Measurements from ENCODE around the gene TLDC2. TPM values are rescaled to one million over a fixed set of nuclear protein-coding genes. Genes with fewer than 3 reads are reported as not detected.

Gene TLDC2
- total RNA-seq, 1 donor from 2014 or later = not detected

GRCh38 chr20:36917240-36917639, 41.3 kb downstream of the TLDC2 start:
- no peak for DNase-seq
- no peaks in the 10 kb centered on the region for H3K27me3 ChIP-seq (ENCODE audit: low read depth)
- no peak overlapping the region for H3K4me3 ChIP-seq
- intact Hi-C loops (cut with micrococcal nuclease) = no loop called here
- H3K36me3 ChIP-seq = peaks cover 91% of the 10 kb centered on the region
- no peaks in the 10 kb centered on the region for H3K4me1 ChIP-seq
- TF ChIP-seq CTCF (IDR thresholded peaks at IDR 0.05; ENCODE audit: borderline replicate concordance) = no peak
- H3K27ac ChIP-seq (replicated peaks) = no peak overlapping the region
- H3K9me3 ChIP-seq (replicated peaks) = no peaks in the 10 kb centered on the region

DNA sequence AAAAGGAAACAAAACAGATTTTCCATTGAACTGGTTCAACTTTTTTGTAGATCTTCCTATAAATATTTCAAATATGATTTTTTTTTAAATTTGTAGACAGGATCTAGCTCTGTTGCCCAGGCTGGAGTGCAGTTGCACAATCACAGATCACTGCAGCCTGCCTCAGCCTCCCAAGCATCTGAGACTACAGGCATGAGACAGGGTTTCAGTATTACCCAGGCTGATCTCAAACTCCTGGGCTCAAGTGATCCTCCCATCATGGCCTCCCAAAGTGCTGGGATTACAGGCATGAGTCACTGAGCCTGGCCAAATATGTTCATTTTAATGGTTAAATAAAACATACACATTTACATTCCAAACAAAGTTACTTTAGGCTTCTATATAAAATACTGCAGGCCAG, 42.0 kb downstream of the TLDC2 start:
- Histone ChIP-seq H3K27ac (replicated peaks) (no peak overlapping the region), H3K9me3 (replicated peaks) (no peaks in the 10 kb centered on the region), H3K4me1 (no peaks in the 10 kb centered on the region), H3K4me3 (no peak overlapping the region), H3K36me3 (peaks cover 91% of the 10 kb centered on the region), H3K27me3 (ENCODE audit: low read depth) (no peaks in the 10 kb centered on the region)
- TF ChIP-seq CTCF (IDR thresholded peaks at IDR 0.05; ENCODE audit: borderline replicate concordance) = no peak
- no peak for DNase-seq
- intact Hi-C loops (cut with micrococcal nuclease) = no loop called here

DNA sequence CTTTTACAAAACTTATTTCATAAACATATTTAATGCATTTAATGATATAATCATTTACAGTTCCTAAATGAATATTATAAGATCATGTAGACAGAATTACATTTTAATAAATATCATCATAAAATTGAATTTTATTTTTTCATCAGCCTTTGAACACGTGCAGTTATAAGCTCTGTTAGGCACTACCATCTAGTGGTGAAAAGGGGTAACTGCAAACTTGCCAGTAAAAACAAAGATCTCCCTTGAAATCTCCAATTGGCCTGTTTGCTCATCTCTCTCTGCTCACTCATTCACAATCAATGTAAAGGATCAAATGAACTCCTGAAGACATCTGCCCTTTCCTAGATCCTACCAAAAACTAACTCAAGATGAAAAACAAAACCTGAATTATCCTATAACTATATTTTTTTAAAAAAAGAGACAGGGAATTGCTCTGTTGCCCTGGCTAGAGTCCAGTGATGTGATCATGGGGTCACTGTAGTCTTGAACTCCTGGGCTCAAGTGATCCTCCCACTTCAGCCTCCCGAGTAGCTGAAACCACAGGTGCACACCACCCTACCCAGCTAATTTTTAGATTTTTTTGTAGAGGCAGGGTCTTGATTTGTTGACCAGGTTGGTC, 43.9 kb downstream of the TLDC2 start:
- Histone ChIP-seq H3K27ac (replicated peaks) (no peak overlapping the region), H3K36me3 (peaks cover 88% of the 10 kb centered on the region), H3K4me3 (no peak overlapping the region), H3K4me1 (no peaks in the 10 kb centered on the region), H3K27me3 (ENCODE audit: low read depth) (no peaks in the 10 kb centered on the region), H3K9me3 (replicated peaks) (no peaks in the 10 kb centered on the region)
- intact Hi-C loops (cut with micrococcal nuclease) = no loop called here
- TF ChIP-seq CTCF (IDR thresholded peaks at IDR 0.05; ENCODE audit: borderline replicate concordance) = peak; percentile 91
- DNase-seq = no peak

DNA sequence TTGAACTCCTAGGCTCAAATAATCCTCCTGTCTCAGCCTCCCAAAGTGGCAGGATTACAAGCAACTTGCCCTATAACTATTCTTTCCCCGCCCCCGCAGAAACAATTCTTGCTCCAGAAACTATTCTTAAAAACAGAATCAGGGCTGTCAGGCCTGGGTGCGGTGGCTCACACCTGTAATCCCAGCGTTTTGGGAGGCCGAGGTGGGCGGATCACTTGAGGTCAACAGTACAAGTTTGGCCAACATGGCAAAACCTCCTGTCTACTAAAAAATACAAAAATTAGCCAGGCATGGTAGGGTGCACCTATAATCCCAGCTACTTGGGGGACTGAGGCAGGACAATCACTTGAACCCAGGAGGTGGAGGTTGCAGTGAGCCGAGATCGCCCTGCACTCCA, 44.4 kb downstream of the TLDC2 start:
- Histone ChIP-seq H3K36me3 (peaks cover 88% of the 10 kb centered on the region), H3K4me3 (no peak overlapping the region), H3K9me3 (replicated peaks) (no peaks in the 10 kb centered on the region), H3K27ac (replicated peaks) (no peak overlapping the region), H3K27me3 (ENCODE audit: low read depth) (no peaks in the 10 kb centered on the region), H3K4me1 (no peaks in the 10 kb centered on the region)
- TF ChIP-seq CTCF (IDR thresholded peaks at IDR 0.05; ENCODE audit: borderline replicate concordance) = no peak
- DNase-seq = no peak
- intact Hi-C loops (cut with micrococcal nuclease) = no loop called here

GRCh38 chr20:36924167-36925045, 48.5 kb downstream of the TLDC2 start:
- TF ChIP-seq CTCF (IDR thresholded peaks at IDR 0.05; ENCODE audit: borderline replicate concordance) = no peak
- no peak overlapping the region for H3K27ac ChIP-seq (replicated peaks)
- no peak overlapping the region for H3K4me3 ChIP-seq
- no peak for DNase-seq
- intact Hi-C loops (cut with micrococcal nuclease) = no loop called here
- peaks cover 88% of the 10 kb centered on the region for H3K36me3 ChIP-seq
- H3K9me3 ChIP-seq (replicated peaks) = no peaks in the 10 kb centered on the region
- no peaks in the 10 kb centered on the region for H3K27me3 ChIP-seq (ENCODE audit: low read depth)
- no peaks in the 10 kb centered on the region for H3K4me1 ChIP-seq

All from left ventricle myocardium inferior (tissue), 1 donor.